Measurements from ENCODE around the gene FGFBP3. TPM values are rescaled to one million over a fixed set of nuclear protein-coding genes. Genes with fewer than 3 reads are reported as not detected.

Gene FGFBP3
- 0.28 TPM in 2 replicates for total RNA-seq

GRCh38 chr10:91909117-91909677 lies at the start of gene FGFBP3:
FGFBP3 (minus strand) TSS chr10:91909486; CDS start chr10:91908969, 517 bp downstream.

GRCh38 chr10:91923371-91924211 lies 14.3 kb upstream of the FGFBP3 start, which contains the start of gene BTAF1:
BTAF1 (plus strand) TSS chr10:91923770; CDS start chr10:91924077, 307 bp downstream.

Other genes with a start within 250 kb of the FGFBP3 start
- 41.0 and 46.4 TPM in 2 replicates for gene TNKS2, start 111.1 kb downstream of the FGFBP3 start, total RNA-seq
- gene BTAF1, start 14.3 kb upstream of the FGFBP3 start, total RNA-seq = 49.9 and 50.5 TPM in 2 replicates

All from smooth muscle cell of bladder (primary cell).